Panc1 (cell line): ENCODE results near the gene MAP2K4.
A peak's percentile ranks its signal among the peaks of the same experiment; 100 is the strongest.

ENCODE experiments used
- CTCF ChIP-seq: fragments of 450-650 bp; IDR thresholded peaks from 2 replicates; pipeline ENCODE4 v1.5.1; 2017; ENCODE audit warnings: mild to moderate bottlenecking
- POLR2AphosphoS5 ChIP-seq: IDR thresholded peaks from 2 replicates; pipeline ENCODE4 v1.6.1; 2012; ENCODE audit warnings: mild to moderate bottlenecking, low read depth, low read length, moderate library complexity
- REST ChIP-seq, 2 experiments: IDR thresholded peaks; 2 replicates each; pipeline ENCODE4 v1.6.1; 2011 to 2012; ENCODE audit warnings: low read depth in 2 of 2, control low read depth in 1 of 2, low read length in 1 of 2, mild to moderate bottlenecking in 1 of 2, moderate library complexity in 1 of 2; ENCODE audit not compliant: insufficient read depth in 1 of 2
- SIN3A ChIP-seq: IDR thresholded peaks from 2 replicates; pipeline ENCODE4 v1.6.1; 2012; ENCODE audit warnings: low read depth, mild to moderate bottlenecking, low read length, moderate library complexity, borderline replicate concordance; ENCODE audit not compliant: insufficient read depth

- no peak for TF ChIP-seq POLR2AphosphoS5
- TF ChIP-seq CTCF, result peak; percentile 23; the same call in 1 of the 2 replicates
- TF ChIP-seq SIN3A, result no peak
- TF ChIP-seq REST (IDR thresholded peaks at IDR 0.05; ENCODE audit: insufficient read depth in 1 of 2, low read depth in 2 of 2, low read length in 1 of 2), result no peak
Observed at GRCh38 chr17:12085076-12085949, 64.6 kb downstream of the MAP2K4 start.
